ENCODE data around the gene TPRN.

GRCh38 chr9:137141976-137142936 lies 58.3 kb downstream of the TPRN start:
- no peak for TF ChIP-seq CTCF (conservative IDR thresholded peaks at IDR 0.05 in 1 of 2, IDR thresholded peaks at IDR 0.05 in 1 of 2; ENCODE audit: extremely low read depth in 1 of 2, insufficient read depth in 1 of 2, low read depth in 1 of 2, low read length in 2 of 2)
- TF ChIP-seq EZH2 (IDR thresholded peaks at IDR 0.05; ENCODE audit: borderline replicate concordance, low read length): no peak

Measured in mammary epithelial cell (primary cell).